Testis (tissue), 3 donors: Measurements from ENCODE around the gene CCDC138. TPM values are rescaled to one million over a fixed set of nuclear protein-coding genes. Genes with fewer than 3 reads are reported as not detected.

Experiments
- DNase-seq: peaks from one replicate; pipeline ENCODE4 v3.0.0-alpha.2; 2019
- H3K27ac ChIP-seq, 2 donors: fragments of 200-600 bp; sonication (generic); one replicate each; pipeline ENCODE4 v1.5.1; 2019
- H3K27me3 ChIP-seq: fragments of 200-600 bp; sonication (generic); one replicate; pipeline ENCODE4 v1.5.1; 2019
- H3K36me3 ChIP-seq: fragments of 200-600 bp; sonication (generic); one replicate; pipeline ENCODE4 v1.5.1; 2017; ENCODE audit warnings: low read depth; ENCODE audit errors: missing control alignments
- H3K4me1 ChIP-seq: fragments of 200-600 bp; sonication (generic); one replicate; pipeline ENCODE4 v1.5.1; 2019
- H3K4me3 ChIP-seq, 2 donors: fragments of 200-600 bp; sonication (generic); one replicate each; pipeline ENCODE4 v1.5.1; 2017 to 2019
- H3K9me3 ChIP-seq: fragments of 200-600 bp; sonication (generic); one replicate; pipeline ENCODE4 v1.5.1; 2017
- POLR2A ChIP-seq: fragments of 450-650 bp; IDR thresholded peaks from one replicate; pipeline ENCODE4 v1.6.1; 2017; ENCODE audit warnings: antibody characterized with exemption, mild to moderate bottlenecking, moderate library complexity
- WGBS, 2 donors: methylation state at CpG; one replicate each; pipeline ENCODE4 v1.1.5; 2018; 5-methylcytosine and 5-hydroxymethylcytosine counted together
- intact Hi-C: fragments of 100-400 bp; cut with DNase I; formaldehyde crosslinking; loops from one replicate; pipeline ENCODE4 v1.15.1; 2023; ENCODE audit warnings: low total_unique reads
- polyA plus RNA-seq: library from polyadenylated mRNA; stranded (reverse); fragments of 350-450 nt; fragmentation: Illumina TruSeq; extraction: RNeasy Lipid Tissue Mini Kit (QIAGEN cat#74804); gene quantifications from one replicate; pipeline ENCODE4 v1.2.3, GENCODE V29; 2014; ENCODE audit warnings: low read depth, low replicate concordance; ENCODE audit not compliant: insufficient read depth
- total RNA-seq, 2 donors: library from RNA; depleted of rRNA; stranded (reverse); fragments of >200 nt; gene quantifications; one replicate each; pipeline ENCODE4 v1.2.3, GENCODE V29; 2016
- TF ChIP-seq, protein P1 (sequence below), 3 experiments: fragments of 450-650 bp in 2 of 3; fragments of 200-600 bp in 1 of 3; sonication (generic) in 1 of 3; IDR thresholded peaks; one replicate each; pipeline ENCODE4 v1.5.1; 2016 to 2019; ENCODE audit warnings: antibody characterized with exemption in 3 of 3, mild to moderate bottlenecking in 2 of 3, moderate library complexity in 1 of 3

Gene CCDC138
- total and polyA plus RNA-seq, 3 donors from 2014 or later = 15.7 to 30.9 (median 19.3) TPM

DNA sequence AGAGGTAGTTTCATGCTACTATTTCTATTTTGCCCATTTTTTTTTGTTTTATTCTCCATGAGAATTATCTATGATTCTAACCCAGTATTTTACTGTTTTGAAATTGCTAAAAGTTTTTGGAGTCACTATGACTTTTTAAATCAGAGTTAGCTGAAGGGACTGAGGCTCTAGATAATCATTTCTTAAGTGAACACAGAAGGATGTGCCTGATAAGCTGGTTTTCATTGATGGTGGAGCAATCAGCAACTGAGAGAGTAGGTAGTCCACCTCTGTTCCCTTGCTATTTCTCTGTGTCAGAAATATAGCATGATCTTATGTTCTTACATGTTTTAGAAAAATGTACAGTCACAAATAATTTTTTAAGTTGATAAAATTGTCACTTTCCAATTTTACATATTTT, 59.4 kb downstream of the CCDC138 start:
- Histone ChIP-seq H3K4me1 (no peaks in the 10 kb centered on the region), H3K4me3 (no peak overlapping the region), H3K36me3 (no peaks in the 10 kb centered on the region), H3K9me3 (no peaks in the 10 kb centered on the region), H3K27ac (no peak overlapping the region), H3K27me3 (no peaks in the 10 kb centered on the region)
- intact Hi-C loops = no loop called here
- TF ChIP-seq, protein P1, sequence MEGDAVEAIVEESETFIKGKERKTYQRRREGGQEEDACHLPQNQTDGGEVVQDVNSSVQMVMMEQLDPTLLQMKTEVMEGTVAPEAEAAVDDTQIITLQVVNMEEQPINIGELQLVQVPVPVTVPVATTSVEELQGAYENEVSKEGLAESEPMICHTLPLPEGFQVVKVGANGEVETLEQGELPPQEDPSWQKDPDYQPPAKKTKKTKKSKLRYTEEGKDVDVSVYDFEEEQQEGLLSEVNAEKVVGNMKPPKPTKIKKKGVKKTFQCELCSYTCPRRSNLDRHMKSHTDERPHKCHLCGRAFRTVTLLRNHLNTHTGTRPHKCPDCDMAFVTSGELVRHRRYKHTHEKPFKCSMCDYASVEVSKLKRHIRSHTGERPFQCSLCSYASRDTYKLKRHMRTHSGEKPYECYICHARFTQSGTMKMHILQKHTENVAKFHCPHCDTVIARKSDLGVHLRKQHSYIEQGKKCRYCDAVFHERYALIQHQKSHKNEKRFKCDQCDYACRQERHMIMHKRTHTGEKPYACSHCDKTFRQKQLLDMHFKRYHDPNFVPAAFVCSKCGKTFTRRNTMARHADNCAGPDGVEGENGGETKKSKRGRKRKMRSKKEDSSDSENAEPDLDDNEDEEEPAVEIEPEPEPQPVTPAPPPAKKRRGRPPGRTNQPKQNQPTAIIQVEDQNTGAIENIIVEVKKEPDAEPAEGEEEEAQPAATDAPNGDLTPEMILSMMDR (IDR thresholded peaks at IDR 0.05) = no peak
- TF ChIP-seq POLR2A = no peak
- no peak for DNase-seq

DNA sequence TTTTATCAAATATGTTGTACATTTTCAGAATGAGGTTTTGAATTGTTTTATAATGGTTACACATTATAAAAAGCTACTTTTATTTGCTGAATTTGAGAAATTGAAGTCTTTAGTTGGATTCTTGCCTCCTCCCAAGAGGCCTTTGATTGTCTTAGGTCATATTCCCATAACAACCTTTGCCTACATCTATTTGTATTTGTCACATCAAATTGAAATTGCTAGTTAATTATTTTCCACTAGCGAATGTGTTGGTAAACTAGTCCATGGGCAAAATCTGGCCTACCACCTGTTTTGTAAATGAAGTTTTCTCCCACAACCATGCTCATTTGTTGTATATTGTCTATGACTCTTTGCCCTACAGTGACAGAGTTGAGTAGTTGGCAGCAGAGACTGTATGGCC, 60.4 kb downstream of the CCDC138 start:
- H3K36me3 ChIP-seq = no peaks in the 10 kb centered on the region
- DNase-seq = no peak
- H3K4me1 ChIP-seq = no peaks in the 10 kb centered on the region
- no peaks in the 10 kb centered on the region for H3K27me3 ChIP-seq
- WGBS, 2 donors = 96 to 100% methylated on average over 1 of the region's 1 CpG
- H3K27ac ChIP-seq = no peak overlapping the region
- H3K4me3 ChIP-seq = no peak overlapping the region
- intact Hi-C loops = no loop called here
- no peak for TF ChIP-seq POLR2A
- TF ChIP-seq, protein P1 (IDR thresholded peaks at IDR 0.05) = no peak
- H3K9me3 ChIP-seq = no peaks in the 10 kb centered on the region

- H3K4me1 ChIP-seq = no peaks in the 10 kb centered on the region
- intact Hi-C loops = no loop called here
- TF ChIP-seq, protein P1 (IDR thresholded peaks at IDR 0.05) = no peak
- no peak for TF ChIP-seq POLR2A
- no peaks in the 10 kb centered on the region for H3K9me3 ChIP-seq
- no peak for DNase-seq
- 89 to 91% methylated on average over 3 of the region's 3 CpGs for WGBS, 2 donors
- no peak overlapping the region for H3K27ac ChIP-seq
- no peak overlapping the region for H3K4me3 ChIP-seq
- H3K36me3 ChIP-seq = no peaks in the 10 kb centered on the region
- H3K27me3 ChIP-seq = no peaks in the 10 kb centered on the region
Measured at GRCh38 chr2:108852375-108852774, 65.8 kb downstream of the CCDC138 start.

DNA sequence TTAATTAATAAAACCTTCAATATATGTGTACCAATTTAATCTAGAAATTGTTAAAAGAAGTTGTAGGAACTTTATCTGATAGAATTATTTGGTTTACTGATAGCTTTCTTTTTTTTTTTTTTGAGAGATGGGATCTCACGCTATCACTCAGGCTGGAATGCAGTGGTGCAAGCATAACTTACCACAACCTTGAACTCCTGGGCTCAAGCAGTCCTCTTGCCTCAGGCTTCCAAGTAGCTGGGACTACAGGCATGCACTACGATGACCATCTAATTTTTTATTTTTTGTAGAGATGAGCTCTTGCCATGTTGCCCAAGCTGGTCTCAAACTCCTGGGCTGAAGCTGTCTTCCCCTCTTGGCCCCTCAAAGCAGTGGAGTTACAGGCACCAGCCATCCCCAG, 66.8 kb downstream of the CCDC138 start:
- Histone ChIP-seq H3K4me1 (no peaks in the 10 kb centered on the region), H3K4me3 (no peak overlapping the region), H3K27ac (no peak overlapping the region), H3K9me3 (no peaks in the 10 kb centered on the region), H3K27me3 (no peaks in the 10 kb centered on the region), H3K36me3 (no peaks in the 10 kb centered on the region)
- intact Hi-C loops = no loop called here
- TF ChIP-seq, protein P1 (IDR thresholded peaks at IDR 0.05) = no peak
- no peak for TF ChIP-seq POLR2A
- DNase-seq = no peak
- WGBS, 2 donors = 63 to 64% methylated on average over 2 of the region's 2 CpGs

- intact Hi-C loops = no loop called here
- no peaks in the 10 kb centered on the region for H3K4me1 ChIP-seq
- H3K9me3 ChIP-seq = no peaks in the 10 kb centered on the region
- H3K4me3 ChIP-seq = no peak overlapping the region
- TF ChIP-seq, protein P1 (IDR thresholded peaks at IDR 0.05) = no peak
- TF ChIP-seq POLR2A = no peak
- H3K27me3 ChIP-seq = no peaks in the 10 kb centered on the region
- DNase-seq = no peak
- WGBS, 2 donors = 73 to 75% methylated on average over 1 of the region's 1 CpG
- H3K27ac ChIP-seq = no peak overlapping the region
- H3K36me3 ChIP-seq = no peaks in the 10 kb centered on the region
Measured at GRCh38 chr2:108854484-108854883, 67.9 kb downstream of the CCDC138 start.
